Measurements from ENCODE around the gene SLC30A7.
"Not testable (repeated sequence)": the region's sequence is repeated elsewhere in the genome, so short reads cannot be mapped to it uniquely, and the experiment has no call there.

Gene SLC30A7

DNA sequence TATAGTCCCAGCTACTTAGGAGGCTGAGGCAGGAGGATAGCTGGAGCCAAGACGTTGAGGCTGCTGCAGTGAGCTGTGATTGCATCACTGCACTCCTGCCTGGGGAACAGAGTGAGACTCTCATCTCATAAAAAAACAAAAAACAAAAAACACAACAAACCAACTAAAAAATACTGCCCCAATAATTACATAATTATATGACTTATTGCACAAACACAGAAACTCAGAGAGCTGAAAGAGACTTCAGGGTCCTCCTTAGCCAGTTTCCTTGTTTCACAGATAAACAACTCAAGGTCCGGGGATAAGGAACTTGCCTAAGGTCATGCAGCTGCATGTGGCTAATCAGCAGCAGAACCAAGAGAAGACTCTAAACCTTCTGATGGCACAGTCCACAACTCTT lies 13.2 kb upstream of the SLC30A7 start:
- DNase-seq, result peak; percentile 7
- in situ Hi-C loops (cut with MboI; ENCODE audit: low pct_unique_long_range_greater_than_20kb, low sequenced_read_pairs), result loop anchor here (25.0 kb wide), 1 partner anchor 1070 kb away; no protein-coding TSS in a partner anchor

DNA sequence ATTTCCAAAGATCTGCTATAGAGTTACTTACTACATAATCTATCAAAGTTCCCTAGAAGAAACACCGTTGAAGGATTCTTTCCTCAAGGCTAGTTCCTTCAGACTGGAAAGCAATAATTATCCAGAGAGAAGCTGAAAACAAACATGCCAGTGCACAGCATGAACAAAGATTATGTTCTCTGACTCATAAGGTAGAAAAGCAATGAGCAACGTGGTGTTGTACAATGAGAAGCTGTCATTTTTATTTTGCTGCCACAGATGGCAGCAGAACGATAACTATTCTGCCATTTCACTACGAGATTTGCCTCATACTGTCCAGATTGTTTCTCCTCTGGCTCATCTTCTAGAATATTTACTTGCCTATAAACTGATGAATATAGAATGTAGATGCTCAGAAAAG lies 11.9 kb upstream of the SLC30A7 start:
- DNase-seq, result no peak
- in situ Hi-C loops (cut with MboI; ENCODE audit: low pct_unique_long_range_greater_than_20kb, low sequenced_read_pairs), result loop anchor here (25.0 kb wide), 1 partner anchor 1072 kb away; no protein-coding TSS in a partner anchor

DNA sequence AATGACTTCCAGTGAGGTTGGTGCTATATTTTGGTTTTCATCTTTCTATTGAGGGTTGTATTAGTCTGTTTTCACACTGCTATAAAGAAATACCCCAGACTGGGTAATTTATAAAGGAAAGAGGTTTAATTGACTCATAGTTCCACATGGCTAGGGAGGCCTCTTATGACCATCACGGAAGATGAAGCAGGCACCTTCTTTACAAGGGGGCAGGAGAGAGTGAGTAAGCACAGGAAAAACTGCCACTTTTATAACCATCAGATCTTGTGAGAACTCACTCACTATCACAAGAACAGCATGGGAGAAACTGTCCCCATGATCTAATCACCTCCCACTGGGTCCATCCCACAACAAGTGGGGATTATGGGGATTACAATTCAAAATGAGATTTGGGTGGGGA lies 6.9 kb upstream of the SLC30A7 start:
- in situ Hi-C loops (cut with MboI; ENCODE audit: low pct_unique_long_range_greater_than_20kb, low sequenced_read_pairs), result loop anchor here (25.0 kb wide), 1 partner anchor 1077 kb away; no protein-coding TSS in a partner anchor
- DNase-seq, result not testable (repeated sequence)

DNA sequence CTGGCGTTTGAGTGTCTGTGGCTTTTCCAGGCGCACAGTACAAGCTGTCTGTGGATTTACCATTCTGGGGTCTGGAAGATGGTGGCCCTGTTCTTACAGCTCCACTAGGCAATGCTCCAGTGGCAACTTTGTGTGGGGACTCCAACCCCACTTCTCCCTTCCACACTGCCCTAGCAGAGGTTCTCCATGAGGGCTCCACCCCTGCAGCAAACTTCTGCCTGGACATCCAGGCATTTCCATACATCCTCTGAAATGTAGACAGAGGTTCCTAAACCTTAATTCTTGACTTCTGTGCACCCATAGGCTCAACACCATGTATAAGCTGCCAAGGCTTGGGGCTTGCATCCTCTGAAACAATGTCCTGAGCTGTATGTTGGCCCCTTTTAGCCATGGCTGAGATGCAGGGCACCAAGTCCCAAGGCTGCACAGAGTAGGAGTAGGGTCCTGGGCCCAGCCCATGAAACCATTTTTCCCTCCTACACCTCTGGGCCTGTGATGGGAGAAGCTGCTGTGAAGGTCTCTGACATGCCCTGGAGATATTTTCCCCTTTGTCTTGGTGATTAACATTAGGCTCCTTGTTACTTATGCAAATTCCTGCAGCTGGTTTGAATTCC lies 5.9 kb upstream of the SLC30A7 start:
- in situ Hi-C loops (cut with MboI; ENCODE audit: low pct_unique_long_range_greater_than_20kb, low sequenced_read_pairs), result loop anchor here (25.0 kb wide), 1 partner anchor 1078 kb away; no protein-coding TSS in a partner anchor
- DNase-seq, result not testable (repeated sequence)

DNA sequence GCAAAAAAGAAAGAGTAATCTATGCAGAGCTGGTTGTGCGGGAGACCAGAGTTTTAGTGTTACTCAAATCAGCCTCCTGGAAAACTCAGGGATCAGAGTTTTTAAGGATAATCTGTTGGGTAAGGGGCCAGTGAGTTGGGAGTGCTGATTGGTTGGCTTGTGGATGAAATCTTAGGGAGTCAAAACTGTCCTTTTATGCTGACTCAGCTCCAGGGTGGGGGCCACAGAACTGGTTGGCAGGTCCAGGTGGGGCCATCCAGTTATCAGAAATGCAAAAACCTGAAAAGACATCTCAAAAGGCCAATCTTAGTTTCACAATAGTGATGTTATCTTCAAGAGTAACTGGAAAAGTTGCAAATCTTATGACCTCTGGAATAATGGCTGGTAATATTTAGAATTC lies 4.5 kb upstream of the SLC30A7 start:
- in situ Hi-C loops (cut with MboI; ENCODE audit: low pct_unique_long_range_greater_than_20kb, low sequenced_read_pairs), result loop anchor here (25.0 kb wide), 1 partner anchor 1079 kb away; no protein-coding TSS in a partner anchor
- DNase-seq, result no peak

DNA sequence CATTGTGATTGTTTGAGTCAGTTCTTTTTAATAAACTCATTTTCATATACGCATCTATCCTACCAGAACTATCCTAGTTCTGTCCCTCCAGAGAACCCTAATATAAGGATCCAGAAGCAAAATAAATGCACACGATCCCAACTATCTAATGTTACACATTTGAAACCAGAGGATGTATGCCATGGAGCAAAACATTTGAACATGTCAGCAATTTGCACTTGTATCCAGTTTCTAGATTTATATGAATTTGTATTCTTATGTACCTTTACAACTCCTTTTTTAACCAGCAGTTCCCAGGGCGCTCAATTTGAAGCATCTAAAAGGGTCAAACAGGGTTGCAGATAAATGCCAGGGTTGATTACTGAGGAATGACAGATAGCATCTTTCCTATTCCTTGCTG lies 3.3 kb upstream of the SLC30A7 start:
- no peak for DNase-seq
- in situ Hi-C loops (cut with MboI; ENCODE audit: low pct_unique_long_range_greater_than_20kb, low sequenced_read_pairs), result loop anchor here (25.0 kb wide), 1 partner anchor 1080 kb away; no protein-coding TSS in a partner anchor

DNA sequence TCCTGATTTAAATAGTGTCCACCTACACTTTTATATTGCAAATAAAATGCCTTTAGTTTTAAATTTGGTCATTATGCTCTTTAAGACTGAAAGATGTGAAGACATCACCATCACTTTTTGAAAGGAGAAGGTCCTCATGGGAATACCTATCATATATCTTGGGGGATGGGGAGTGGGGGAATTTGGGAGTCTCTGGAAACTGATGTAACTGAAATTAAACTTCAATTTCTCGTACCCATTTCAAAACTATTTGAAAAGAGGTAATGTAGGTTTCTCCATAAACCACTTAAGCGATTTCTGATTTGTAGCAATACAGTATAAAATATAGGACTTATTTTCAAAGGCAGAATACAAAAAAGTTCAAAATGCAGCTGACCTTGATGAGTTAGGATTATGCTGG lies 2.2 kb upstream of the SLC30A7 start:
- DNase-seq, result no peak
- in situ Hi-C loops (cut with MboI; ENCODE audit: low pct_unique_long_range_greater_than_20kb, low sequenced_read_pairs), result loop anchor here (25.0 kb wide), 1 partner anchor 1081 kb away; no protein-coding TSS in a partner anchor

DNA sequence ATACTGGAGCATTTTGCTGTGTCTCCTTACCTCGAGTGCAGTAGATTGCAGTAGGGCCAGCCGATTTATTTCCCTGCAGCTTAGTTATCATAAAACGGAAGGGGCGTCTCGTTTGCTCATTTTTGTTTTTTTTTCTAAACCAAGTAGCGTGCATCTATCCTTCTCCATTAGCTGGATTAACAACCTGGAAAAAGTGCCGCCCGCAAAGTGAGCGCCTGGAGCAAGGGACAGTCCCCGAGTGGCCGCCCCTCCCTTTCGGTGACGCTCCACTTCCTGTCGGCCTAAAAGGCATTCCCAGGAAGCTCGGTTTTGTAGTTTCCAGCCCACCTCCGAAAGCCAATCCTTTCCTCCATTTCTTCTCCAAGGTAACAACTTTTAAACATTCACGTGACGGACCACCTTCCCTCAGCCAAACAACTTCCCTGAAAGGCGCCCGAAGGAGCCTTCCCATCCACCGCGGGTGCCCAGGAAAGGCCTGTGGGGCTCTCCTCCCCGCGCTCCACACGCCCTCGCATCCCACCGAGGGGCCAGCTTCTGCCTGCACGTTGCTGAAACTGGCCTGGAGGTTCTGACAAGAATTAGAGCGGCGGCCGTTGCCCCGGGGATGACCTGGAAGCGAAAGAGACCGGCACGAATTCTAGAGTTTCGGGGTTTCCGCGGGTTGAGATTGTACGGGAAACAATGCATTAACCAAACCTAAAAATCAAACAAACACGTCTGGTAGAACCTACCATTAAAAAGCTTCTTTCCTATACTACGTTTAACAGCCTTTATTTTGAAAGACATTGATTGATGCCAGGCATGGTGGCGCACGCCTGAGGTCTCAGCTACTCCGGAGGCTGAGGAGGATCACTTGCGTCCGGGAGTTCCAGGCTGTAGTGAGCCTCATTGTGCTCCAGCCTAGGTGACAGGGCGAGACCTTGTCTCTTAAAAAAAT lies 1.0 kb upstream of the SLC30A7 start, which contains the start of gene EXTL2:
EXTL2 (minus strand) TSS at position 240 of the 937 bp plus-strand sequence. CDS start 6,085 bp downstream, outside the sequence.
- in situ Hi-C loops (cut with MboI; ENCODE audit: low pct_unique_long_range_greater_than_20kb, low sequenced_read_pairs), result loop anchor here (25.0 kb wide), 1 partner anchor 1083 kb away; no protein-coding TSS in a partner anchor
- DNase-seq, result peak; percentile 91

DNA sequence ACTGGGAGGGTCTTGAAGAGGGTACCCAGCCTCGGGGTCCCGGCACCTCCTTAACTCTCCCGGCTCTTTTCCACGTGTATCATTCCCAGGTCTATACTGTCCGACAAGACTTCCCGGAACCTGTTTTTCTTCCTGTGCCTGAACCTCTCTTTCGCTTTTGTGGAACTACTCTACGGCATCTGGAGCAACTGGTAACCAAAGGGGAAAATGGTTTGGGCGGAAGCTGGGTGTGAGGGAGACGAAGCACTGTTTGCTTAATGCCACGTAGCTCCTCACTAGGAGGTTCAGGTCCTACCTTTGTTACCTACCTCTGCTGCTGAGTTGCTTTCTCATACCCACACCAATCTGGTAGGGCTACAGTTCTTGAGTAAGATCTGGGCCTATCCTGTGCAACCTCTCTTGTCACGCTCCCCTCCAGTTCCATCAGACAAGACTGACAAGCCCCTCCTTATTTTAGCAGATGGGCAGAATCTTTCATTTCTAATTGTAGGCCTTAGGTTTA lies 642 bp downstream of the SLC30A7 start:
- peak; percentile 65 for DNase-seq
- in situ Hi-C loops (cut with MboI; ENCODE audit: low pct_unique_long_range_greater_than_20kb, low sequenced_read_pairs), result loop anchor here (25.0 kb wide), 1 partner anchor 1084 kb away; no protein-coding TSS in a partner anchor

DNA sequence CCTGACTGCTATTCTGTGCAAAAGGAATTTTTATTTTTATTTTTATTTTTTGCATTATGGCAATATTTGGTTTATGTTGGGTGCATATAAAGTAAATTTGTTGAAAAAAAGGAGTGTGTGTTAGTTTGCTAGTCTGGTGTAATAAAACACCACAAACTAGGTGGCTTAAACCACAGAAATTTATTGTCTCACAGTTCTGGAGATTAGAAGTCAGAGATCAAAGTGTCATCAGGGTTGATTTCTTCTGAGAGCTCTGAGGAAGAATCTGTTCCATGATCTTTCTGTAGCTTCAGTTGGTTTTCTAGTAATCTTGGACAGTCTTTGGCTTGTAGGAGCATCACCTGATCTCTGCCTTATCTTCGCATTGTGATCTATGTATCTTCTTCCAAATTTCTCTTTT lies 6.5 kb downstream of the SLC30A7 start:
- in situ Hi-C loops (cut with MboI; ENCODE audit: low pct_unique_long_range_greater_than_20kb, low sequenced_read_pairs), result no loop called here
- DNase-seq, result no peak

DNA sequence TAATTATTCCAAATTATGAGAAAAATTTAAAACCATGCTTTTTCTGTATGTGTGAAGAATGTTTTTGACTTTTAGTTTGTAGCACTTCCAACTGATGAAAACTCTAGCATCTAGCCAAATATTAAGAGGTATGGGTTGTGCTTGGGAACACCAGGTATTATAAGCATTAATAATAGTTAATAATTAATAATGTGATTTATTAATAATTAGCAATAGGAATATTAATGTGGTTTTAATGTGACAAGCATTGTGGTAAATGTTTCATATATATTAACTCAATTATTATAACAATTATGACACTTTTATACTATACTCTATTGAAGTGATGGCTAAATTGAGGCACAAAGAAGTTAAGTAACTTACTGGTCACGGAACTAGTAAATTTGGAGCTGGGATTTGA lies 7.9 kb downstream of the SLC30A7 start:
- in situ Hi-C loops (cut with MboI; ENCODE audit: low pct_unique_long_range_greater_than_20kb, low sequenced_read_pairs), result no loop called here
- DNase-seq, result no peak

DNA sequence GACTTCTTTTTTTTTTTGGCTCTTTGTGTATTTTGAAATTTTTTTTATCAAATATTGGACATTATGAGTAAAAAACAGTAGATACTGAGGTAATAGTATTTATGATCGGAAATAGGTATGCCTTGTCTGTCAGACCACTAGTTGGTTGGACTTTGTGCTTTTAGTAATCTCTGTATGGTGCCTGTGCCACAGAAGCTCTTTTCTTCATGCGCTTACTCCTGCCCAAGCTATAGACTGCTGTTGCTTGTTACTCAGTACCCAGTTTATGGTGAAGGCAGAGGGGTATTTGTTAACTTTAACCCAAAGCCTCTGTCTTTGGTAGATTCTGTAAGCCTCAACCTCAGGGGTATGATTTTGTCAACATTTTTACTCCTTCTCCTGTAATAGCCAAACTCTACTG lies 8.6 kb downstream of the SLC30A7 start:
- DNase-seq, result no peak
- in situ Hi-C loops (cut with MboI; ENCODE audit: low pct_unique_long_range_greater_than_20kb, low sequenced_read_pairs), result no loop called here

DNA sequence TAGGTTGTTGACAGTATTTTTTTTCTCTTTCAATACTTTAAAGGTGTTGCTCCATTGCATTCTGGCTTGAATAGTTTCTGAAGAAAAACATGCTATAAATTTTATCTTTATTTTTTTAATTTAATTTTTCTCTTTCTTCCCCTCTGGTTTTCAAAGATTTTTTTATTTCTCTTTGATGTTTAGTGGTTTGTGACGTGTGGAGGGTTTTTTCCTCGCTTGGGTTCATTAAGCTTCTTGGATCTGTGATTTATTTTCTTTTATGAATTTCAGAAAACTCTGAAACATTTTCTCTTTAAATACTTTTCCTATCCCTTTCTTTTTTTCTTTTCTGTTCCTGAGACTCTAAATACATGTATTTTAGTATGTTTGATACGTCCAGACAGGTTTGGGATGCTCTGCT lies 9.3 kb downstream of the SLC30A7 start:
- in situ Hi-C loops (cut with MboI; ENCODE audit: low pct_unique_long_range_greater_than_20kb, low sequenced_read_pairs), result no loop called here

DNA sequence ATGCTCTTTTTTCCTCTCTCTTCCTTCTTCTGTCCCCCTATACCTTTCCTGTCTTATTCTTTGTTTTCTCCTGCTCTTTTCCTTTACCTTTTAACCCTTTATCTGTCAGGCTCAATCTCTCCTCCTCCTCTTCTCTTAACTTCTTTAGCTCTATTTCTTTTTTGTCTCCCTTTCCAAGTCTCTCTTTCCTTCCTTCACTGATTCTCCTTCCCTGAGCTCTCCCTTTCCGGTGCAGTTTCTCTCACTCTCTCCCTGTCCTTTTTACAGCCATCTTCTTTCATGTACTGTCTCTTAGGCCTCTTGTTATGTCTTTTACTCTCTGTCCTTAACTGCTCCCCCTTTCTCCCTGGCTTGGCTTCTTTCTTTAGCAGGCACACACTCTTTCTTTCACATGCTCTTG lies 12.0 kb downstream of the SLC30A7 start:
- DNase-seq, result no peak
- in situ Hi-C loops (cut with MboI; ENCODE audit: low pct_unique_long_range_greater_than_20kb, low sequenced_read_pairs), result no loop called here

More for the DNA sequence above, 9.3 kb downstream of the SLC30A7 start:
- DNase-seq, result no peak

DNA sequence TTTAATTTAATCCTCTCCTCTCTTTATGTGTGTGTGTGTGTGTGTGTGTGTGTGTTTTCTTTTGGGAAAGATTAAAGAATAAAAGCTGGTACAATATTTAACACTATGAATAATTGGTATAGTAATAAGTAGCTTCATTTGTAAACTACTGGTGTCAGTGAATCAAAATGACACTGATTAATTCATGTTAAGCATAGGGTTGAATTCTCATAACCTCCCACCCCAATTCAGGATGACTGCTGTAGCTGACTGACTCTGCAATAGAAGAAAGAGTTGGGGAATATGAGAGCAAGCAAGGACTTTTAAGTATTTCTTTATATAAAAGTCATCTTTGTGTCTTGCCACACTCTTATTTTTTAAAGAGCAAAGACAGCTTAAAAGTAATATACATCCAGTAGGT lies 13.1 kb downstream of the SLC30A7 start:
- in situ Hi-C loops (cut with MboI; ENCODE audit: low pct_unique_long_range_greater_than_20kb, low sequenced_read_pairs), result no loop called here
- DNase-seq, result no peak

DNA sequence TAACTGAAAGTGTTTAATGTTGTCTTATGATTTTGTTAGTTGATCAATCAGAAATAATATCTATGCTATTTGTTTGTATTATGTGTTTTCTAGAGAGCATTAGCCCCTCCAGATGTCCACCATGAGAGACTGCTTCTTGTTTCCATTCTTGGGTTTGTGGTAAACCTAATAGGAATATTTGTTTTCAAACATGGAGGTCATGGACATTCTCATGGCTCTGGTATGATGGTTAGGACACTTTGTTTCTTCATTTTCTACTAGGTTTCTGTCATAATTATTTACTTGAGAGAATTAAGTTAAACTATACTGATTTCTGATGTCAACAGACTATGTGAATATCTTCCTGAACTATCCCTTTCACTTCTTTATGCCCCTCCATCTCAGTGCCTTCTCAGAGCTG lies 16.1 kb downstream of the SLC30A7 start:
- no peak for DNase-seq
- in situ Hi-C loops (cut with MboI; ENCODE audit: low pct_unique_long_range_greater_than_20kb, low sequenced_read_pairs), result no loop called here

DNA sequence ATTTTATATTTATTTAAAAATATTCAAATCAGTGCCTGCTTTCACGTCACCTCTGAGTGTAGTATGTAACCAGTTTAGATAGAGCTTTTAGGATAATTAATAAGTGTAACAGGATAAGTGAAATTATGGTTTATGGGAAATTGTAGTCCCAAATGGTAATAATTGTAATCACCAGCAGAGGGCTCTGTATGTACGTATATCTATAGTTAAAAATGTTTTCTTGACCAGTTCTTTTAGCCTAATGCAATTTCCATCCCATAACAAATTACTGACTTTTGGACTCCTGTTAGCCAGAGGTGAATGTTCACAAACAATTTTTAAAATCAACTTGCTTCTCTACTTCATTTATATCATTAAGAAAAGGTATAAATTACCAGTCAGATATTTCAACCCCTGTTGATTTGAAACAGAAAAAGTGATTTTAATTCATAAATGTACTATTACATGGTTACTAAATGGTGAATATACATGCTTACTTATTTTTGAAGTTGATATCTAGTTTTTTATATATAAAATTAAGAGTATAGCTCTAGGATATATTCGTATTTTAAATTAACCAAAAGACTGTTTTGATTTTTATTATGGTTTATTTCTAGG lies 25.3 kb downstream of the SLC30A7 start:
- in situ Hi-C loops (cut with MboI; ENCODE audit: low pct_unique_long_range_greater_than_20kb, low sequenced_read_pairs), result no loop called here
- DNase-seq, result peak; percentile 74

DNA sequence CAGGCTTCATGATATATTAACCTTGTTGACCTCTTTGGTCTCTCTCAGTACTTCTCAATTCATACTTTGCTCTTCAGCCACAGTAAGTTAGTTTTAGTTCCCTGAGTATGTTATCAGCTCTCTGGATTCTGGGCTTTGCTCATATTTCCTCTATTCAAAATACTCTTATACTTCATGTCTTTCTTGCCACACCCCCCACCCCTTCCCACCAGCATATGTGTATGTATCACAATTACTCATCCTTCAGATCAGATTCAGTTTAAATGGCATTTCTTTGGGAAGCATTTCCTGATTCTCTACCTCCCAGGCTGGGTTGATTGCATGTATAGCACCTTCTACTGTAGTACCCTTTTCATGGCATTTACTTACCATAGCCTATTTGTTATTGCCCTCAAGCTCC lies 28.3 kb downstream of the SLC30A7 start:
- no peak for DNase-seq
- in situ Hi-C loops (cut with MboI; ENCODE audit: low pct_unique_long_range_greater_than_20kb, low sequenced_read_pairs), result no loop called here

DNA sequence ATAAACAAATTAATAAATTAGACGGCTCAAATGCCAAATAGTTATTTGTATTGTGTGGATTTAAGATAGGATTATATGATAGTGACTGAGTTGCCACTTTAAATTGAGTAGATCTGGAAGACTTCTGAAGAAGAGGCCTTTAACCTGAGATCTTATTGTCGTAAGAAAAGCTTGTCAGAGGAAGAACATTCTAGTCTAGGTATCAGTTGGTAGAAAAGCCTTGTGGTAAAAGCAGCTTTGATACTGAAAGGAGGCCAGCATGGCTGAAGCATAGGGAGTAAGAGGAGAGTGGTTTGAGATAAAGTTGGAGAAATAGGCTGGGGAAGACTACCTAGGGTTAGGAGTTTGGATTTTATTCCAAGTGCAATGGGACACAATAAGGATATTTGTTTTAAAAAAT lies 29.1 kb downstream of the SLC30A7 start:
- in situ Hi-C loops (cut with MboI; ENCODE audit: low pct_unique_long_range_greater_than_20kb, low sequenced_read_pairs), result loop anchor here (25.0 kb wide), 1 partner anchor 337 kb away; no protein-coding TSS in a partner anchor
- no peak for DNase-seq

Measured in KBM-7 (cell line).